Measurements from ENCODE around the gene CRYL1. TPM values are rescaled to one million over a fixed set of nuclear protein-coding genes. Genes with fewer than 3 reads are reported as not detected.

The CRYL1 gene
- total RNA-seq, 1 donor from 2014 or later, result 24.9 TPM

GRCh38 chr13:20402881-20403280, 122.8 kb downstream of the CRYL1 start:
- intact Hi-C loops (cut with DNase I), result no loop called here
- Histone ChIP-seq H3K27me3 (ENCODE audit: low read depth) (no peaks in the 10 kb centered on the region), H3K9me3 (no peaks in the 10 kb centered on the region), H3K4me3 (no peak overlapping the region), H3K4me1 (no peaks in the 10 kb centered on the region), H3K36me3 (peaks cover 12% of the 10 kb centered on the region), H3K27ac (no peak overlapping the region)
- no peak for TF ChIP-seq CTCF (IDR thresholded peaks at IDR 0.05)
- DNase-seq, result no peak
- ATAC-seq, result no peak

- H3K4me3 ChIP-seq, result no peak overlapping the region
- ATAC-seq (no peak), DNase-seq (no peak)
- intact Hi-C loops (cut with DNase I), result no loop called here
- peaks cover 12% of the 10 kb centered on the region for H3K36me3 ChIP-seq
- no peak overlapping the region for H3K27ac ChIP-seq
- no peaks in the 10 kb centered on the region for H3K4me1 ChIP-seq
- TF ChIP-seq CTCF (IDR thresholded peaks at IDR 0.05), result no peak
- no peaks in the 10 kb centered on the region for H3K9me3 ChIP-seq
- H3K27me3 ChIP-seq (ENCODE audit: low read depth), result no peaks in the 10 kb centered on the region
Observed at GRCh38 chr13:20401931-20402856, 123.5 kb downstream of the CRYL1 start.

GRCh38 chr13:20401531-20401930, 124.1 kb downstream of the CRYL1 start:
- no peak overlapping the region for H3K27ac ChIP-seq
- intact Hi-C loops (cut with DNase I), result no loop called here
- H3K36me3 ChIP-seq, result peaks cover 12% of the 10 kb centered on the region
- H3K4me3 ChIP-seq, result no peak overlapping the region
- TF ChIP-seq CTCF (IDR thresholded peaks at IDR 0.05), result no peak
- H3K4me1 ChIP-seq, result no peaks in the 10 kb centered on the region
- DNase-seq (no peak), ATAC-seq (no peak)
- no peaks in the 10 kb centered on the region for H3K9me3 ChIP-seq
- H3K27me3 ChIP-seq (ENCODE audit: low read depth), result no peaks in the 10 kb centered on the region

- intact Hi-C loops (cut with DNase I), result no loop called here
- H3K27me3 ChIP-seq (ENCODE audit: low read depth), result no peaks in the 10 kb centered on the region
- H3K36me3 ChIP-seq, result peaks cover 12% of the 10 kb centered on the region
- ATAC-seq (no peak), DNase-seq (no peak)
- no peak for TF ChIP-seq CTCF (IDR thresholded peaks at IDR 0.05)
- H3K4me3 ChIP-seq, result no peak overlapping the region
- H3K4me1 ChIP-seq, result no peaks in the 10 kb centered on the region
- H3K27ac ChIP-seq, result no peak overlapping the region
- H3K9me3 ChIP-seq, result no peaks in the 10 kb centered on the region
Observed at GRCh38 chr13:20400774-20401173, 124.9 kb downstream of the CRYL1 start.

GRCh38 chr13:20399961-20400360, 125.7 kb downstream of the CRYL1 start:
- Histone ChIP-seq H3K27me3 (ENCODE audit: low read depth) (no peaks in the 10 kb centered on the region), H3K9me3 (no peaks in the 10 kb centered on the region), H3K27ac (no peak overlapping the region), H3K36me3 (peaks cover 12% of the 10 kb centered on the region), H3K4me1 (no peaks in the 10 kb centered on the region), H3K4me3 (no peak overlapping the region)
- TF ChIP-seq CTCF (IDR thresholded peaks at IDR 0.05), result no peak
- intact Hi-C loops (cut with DNase I), result no loop called here
- no peak for ATAC-seq
- no peak for DNase-seq

Measured in lower lobe of right lung (tissue), 2 donors.